ENCODE data around the gene CAMK4.

The CAMK4 gene

DNA sequence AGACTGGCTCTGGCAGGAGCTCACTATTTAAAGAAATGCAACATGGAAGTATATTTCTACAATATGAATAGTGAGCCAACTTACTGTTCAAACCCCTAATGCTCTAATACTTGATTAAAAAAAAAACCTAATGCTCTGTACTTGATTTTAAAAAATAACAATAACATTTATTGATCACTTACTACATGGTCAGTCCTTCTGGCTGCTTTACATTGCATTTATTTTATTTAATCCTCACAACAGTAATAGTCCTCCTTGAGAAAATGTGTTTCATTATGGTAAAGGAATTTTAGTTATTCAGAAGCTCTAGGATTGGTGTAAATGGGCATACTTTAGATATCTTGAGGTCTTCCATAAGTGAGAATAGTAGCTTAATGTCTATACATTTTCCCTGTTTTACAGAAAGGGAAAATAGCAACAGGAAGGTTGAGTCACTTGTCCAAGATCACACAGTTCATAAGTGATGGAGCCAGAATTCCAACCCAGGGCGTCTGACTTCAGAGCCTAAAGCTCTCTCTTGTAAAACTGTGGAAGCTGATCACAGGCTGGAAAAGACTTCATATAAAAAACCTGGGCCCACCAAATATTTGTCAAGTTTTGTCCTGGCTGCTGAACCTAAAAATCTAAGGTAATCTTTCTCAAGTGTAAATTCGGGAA is 287.1 kb downstream of the CAMK4 start:
- Histone ChIP-seq H3K9ac (ENCODE audit: low read length in 5 of 5) (peak overlapping the region in 3 of 5 donors; percentile 77 to 87 (median 84)), H3K27ac (ENCODE audit: low read depth, low read length) (peak overlapping the region; percentile 56), H3K36me3 (ENCODE audit: control insufficient read depth in 5 of 5, insufficient read depth in 5 of 5, low read length in 5 of 5) (no peaks in the 10 kb centered on the region)

DNA sequence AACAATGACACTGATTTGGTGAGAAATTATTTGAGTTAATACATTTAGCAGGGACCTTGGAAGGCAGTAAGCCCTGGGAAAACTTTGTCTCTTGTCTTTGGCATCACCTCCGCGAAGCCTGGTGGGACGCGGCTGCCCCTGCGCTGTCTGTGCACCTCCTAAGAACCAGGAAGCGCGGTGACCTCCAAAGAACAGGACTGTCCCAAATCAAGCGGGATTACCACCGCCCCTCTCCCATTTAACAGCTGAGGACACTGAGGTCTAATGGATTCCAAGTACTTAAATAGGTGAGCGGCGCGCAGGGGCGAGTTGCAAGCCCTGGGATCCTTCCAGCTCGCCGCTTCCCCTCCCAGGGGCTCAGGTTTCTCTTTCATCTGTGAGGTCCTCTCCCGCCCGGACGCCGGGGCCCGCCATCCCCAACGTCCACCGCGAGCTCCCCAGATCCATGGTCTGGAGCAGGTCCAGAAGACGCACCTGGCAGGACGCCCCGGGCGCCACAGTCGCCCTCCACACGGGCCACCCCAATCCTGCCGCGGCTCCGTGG is 287.7 kb downstream of the CAMK4 start:
- H3K4me1 ChIP-seq (ENCODE audit: control insufficient read depth in 5 of 5, insufficient read depth in 5 of 5, low read length in 5 of 5), result peaks cover 0 to 18% (median 15%) of the 10 kb centered on the region in 5 donors
- H3K27ac ChIP-seq (ENCODE audit: low read depth, low read length), result peak overlapping the region; percentile 56
- H3K9me3 ChIP-seq (ENCODE audit: control insufficient read depth in 5 of 5, low read length in 5 of 5), result no peaks in the 10 kb centered on the region
- H3K9ac ChIP-seq (ENCODE audit: low read length in 5 of 5), result peak overlapping the region; percentile 38 to 87 (median 77)
- H3K27me3 ChIP-seq (ENCODE audit: control insufficient read depth in 5 of 5, insufficient read depth in 4 of 5, low read length in 5 of 5), result no peaks in the 10 kb centered on the region
- peak overlapping the region; percentile 70 to 94 (median 88) for H3K4me3 ChIP-seq (ENCODE audit: low read depth in 1 of 5, low read length in 5 of 5)
- H3K36me3 ChIP-seq (ENCODE audit: control insufficient read depth in 5 of 5, insufficient read depth in 5 of 5, low read length in 5 of 5), result no peaks in the 10 kb centered on the region

More for the DNA sequence above, 287.1 kb downstream of the CAMK4 start:
- Histone ChIP-seq H3K4me1 (ENCODE audit: control insufficient read depth in 5 of 5, insufficient read depth in 5 of 5, low read length in 5 of 5) (peaks cover 0 to 18% (median 15%) of the 10 kb centered on the region in 5 donors), H3K27me3 (ENCODE audit: control insufficient read depth in 5 of 5, insufficient read depth in 4 of 5, low read length in 5 of 5) (no peaks in the 10 kb centered on the region), H3K9me3 (ENCODE audit: control insufficient read depth in 5 of 5, low read length in 5 of 5) (no peaks in the 10 kb centered on the region), H3K4me3 (ENCODE audit: low read depth in 1 of 5, low read length in 5 of 5) (peak overlapping the region; percentile 70 to 94 (median 88))

DNA sequence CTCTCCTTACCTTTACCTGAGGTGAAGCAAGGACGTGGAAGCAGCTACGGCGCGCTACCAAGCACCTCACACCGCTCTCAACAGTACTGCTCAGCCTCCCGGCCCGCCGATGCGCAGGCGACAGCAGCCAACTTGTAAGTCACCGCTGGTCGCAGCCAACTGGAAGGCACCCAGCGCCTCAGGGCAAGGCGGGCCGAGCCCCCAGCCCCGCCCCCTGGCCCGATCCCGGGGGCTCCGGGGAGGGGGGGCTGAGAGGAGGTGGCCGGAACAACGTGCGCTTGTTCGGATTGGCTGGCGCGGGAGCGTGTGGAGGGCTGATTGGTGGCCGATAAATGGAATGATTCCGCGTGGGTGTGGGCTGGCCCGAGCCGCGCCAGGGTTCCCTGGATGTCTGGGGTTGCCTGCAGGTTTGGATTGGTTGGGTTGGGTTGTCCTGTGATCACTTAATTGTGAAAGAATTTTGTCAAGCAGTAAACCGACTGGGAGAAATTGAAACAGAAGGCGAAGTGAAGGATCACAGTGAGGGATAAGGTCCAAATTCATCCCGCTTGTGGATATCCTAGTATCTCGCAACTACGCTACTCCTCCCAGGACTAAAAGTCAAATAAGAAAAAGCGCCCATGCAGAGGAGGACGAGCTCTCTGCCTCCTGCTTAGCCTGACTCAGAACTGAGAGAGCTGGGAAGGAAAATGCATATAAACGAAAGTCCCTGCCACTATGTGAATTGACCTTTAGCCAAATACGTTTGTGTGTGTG is 288.4 kb downstream of the CAMK4 start, which contains the start of gene STARD4:
TSS of gene STARD4 (minus strand) at position 161 of the 756 bp plus-strand sequence. CDS start 5,102 bp downstream, outside the sequence.
- Histone ChIP-seq H3K9ac (ENCODE audit: low read length in 5 of 5) (peak within 1 kb of the TSS; percentile 38 to 87 (median 77)), H3K9me3 (ENCODE audit: control insufficient read depth in 5 of 5, low read length in 5 of 5) (no peaks in the 10 kb centered on the region), H3K27me3 (ENCODE audit: control insufficient read depth in 5 of 5, insufficient read depth in 4 of 5, low read length in 5 of 5) (no peaks in the 10 kb centered on the region), H3K36me3 (ENCODE audit: control insufficient read depth in 5 of 5, insufficient read depth in 5 of 5, low read length in 5 of 5) (no peaks in the 10 kb centered on the region), H3K4me1 (ENCODE audit: control insufficient read depth in 5 of 5, insufficient read depth in 5 of 5, low read length in 5 of 5) (peaks cover 0 to 18% (median 15%) of the 10 kb centered on the region in 5 donors), H3K27ac (ENCODE audit: low read depth, low read length) (peak within 1 kb of the TSS; percentile 56), H3K4me3 (ENCODE audit: low read depth in 1 of 5, low read length in 5 of 5) (peak within 1 kb of the TSS; percentile 84 to 94 (median 88))

DNA sequence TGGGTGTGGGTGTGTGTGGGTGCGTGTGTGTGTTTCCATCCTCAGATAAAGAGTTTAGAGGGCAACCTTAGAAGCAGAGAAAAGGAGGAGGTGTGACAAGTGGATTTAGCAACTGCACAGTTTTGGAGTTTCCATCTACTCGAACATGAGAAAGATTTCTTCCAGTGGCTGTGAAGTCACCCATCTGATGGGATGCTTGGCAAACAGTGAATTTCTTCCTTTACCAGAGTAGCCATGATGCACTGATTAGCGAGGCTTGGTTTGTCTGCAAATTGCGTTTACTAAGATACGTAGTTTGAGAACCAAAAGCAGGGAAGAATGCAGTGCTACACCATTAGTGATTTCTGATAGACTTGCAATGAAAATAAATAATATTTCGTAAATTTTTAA is 288.9 kb downstream of the CAMK4 start:
- no peaks in the 10 kb centered on the region for H3K27me3 ChIP-seq (ENCODE audit: control insufficient read depth in 5 of 5, insufficient read depth in 4 of 5, low read length in 5 of 5)
- H3K27ac ChIP-seq (ENCODE audit: low read depth, low read length), result peak overlapping the region; percentile 55

DNA sequence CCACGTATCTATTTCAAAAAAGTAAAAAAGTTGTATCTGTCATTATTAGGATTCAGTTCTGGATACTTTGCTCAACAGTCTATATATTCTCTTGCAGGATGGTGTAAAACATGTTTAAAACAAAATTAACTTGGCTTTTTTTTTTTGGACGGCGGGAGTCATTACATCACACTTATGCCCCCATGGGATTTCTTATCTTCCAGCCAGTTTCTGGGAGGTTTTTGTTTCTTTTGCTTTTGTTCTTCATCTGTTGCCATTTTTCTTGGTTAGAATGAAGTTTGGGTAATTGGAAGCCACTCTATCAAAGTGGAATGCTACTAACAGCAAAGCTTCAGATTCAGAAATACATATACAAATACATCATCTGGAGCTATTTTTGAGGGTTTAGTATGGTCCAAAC is 289.9 kb downstream of the CAMK4 start:
- H3K27ac ChIP-seq (ENCODE audit: low read depth, low read length), result no peak overlapping the region
- no peaks in the 10 kb centered on the region for H3K27me3 ChIP-seq (ENCODE audit: control insufficient read depth in 5 of 5, insufficient read depth in 4 of 5, low read length in 5 of 5)
- H3K36me3 ChIP-seq (ENCODE audit: control insufficient read depth in 5 of 5, insufficient read depth in 5 of 5, low read length in 5 of 5), result no peaks in the 10 kb centered on the region
- no peak overlapping the region for H3K4me3 ChIP-seq (ENCODE audit: low read depth in 1 of 5, low read length in 5 of 5)
- H3K9ac ChIP-seq (ENCODE audit: low read length in 5 of 5), result no peak overlapping the region
- H3K4me1 ChIP-seq (ENCODE audit: control insufficient read depth in 5 of 5, insufficient read depth in 5 of 5, low read length in 5 of 5), result peaks cover 0 to 18% (median 15%) of the 10 kb centered on the region in 5 donors
- no peaks in the 10 kb centered on the region for H3K9me3 ChIP-seq (ENCODE audit: control insufficient read depth in 5 of 5, low read length in 5 of 5)

More for the DNA sequence above, 288.9 kb downstream of the CAMK4 start:
- peak overlapping the region; percentile 84 to 94 (median 88) for H3K4me3 ChIP-seq (ENCODE audit: low read depth in 1 of 5, low read length in 5 of 5)
- peaks cover 0 to 18% (median 15%) of the 10 kb centered on the region in 5 donors for H3K4me1 ChIP-seq (ENCODE audit: control insufficient read depth in 5 of 5, insufficient read depth in 5 of 5, low read length in 5 of 5)
- H3K9me3 ChIP-seq (ENCODE audit: control insufficient read depth in 5 of 5, low read length in 5 of 5), result no peaks in the 10 kb centered on the region
- no peaks in the 10 kb centered on the region for H3K36me3 ChIP-seq (ENCODE audit: control insufficient read depth in 5 of 5, insufficient read depth in 5 of 5, low read length in 5 of 5)
- H3K9ac ChIP-seq (ENCODE audit: low read length in 5 of 5), result peak overlapping the region in 3 of 5 donors; percentile 48 to 87 (median 63)

DNA sequence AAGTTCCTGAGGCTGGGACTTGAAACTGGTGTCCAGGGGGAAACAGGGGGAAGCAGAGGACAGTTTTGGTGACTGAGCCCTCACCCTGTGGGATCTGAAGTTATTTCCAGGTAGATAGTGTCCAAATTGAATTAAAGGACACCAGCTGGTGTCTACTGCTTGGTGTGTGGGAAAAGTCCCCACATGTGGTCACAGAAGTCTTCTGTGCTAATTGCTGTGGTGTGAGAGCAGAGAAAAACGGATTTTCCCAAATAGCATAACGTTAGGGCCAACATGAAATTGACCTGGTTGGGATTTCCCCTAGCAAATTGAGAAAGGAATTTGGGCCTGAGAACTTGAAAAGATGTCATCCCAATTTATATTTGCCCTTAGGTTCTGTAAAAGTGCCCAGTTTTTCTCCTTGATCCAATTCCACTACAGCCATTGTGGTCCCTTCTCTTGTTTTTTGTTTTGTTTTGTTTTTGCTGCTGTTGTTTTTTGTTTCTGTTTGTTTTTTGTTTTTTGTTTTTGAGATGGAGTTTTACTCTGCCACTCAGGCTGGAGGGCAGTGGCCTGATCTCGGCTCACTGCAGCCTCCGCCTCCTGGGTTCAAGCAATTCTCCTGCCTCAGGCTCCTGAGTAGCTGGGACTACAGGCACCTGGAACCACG is 293.8 kb downstream of the CAMK4 start:
- Histone ChIP-seq H3K27me3 (ENCODE audit: control insufficient read depth in 5 of 5, insufficient read depth in 4 of 5, low read length in 5 of 5) (no peaks in the 10 kb centered on the region), H3K9me3 (ENCODE audit: control insufficient read depth in 5 of 5, low read length in 5 of 5) (no peaks in the 10 kb centered on the region), H3K4me3 (ENCODE audit: low read depth in 1 of 5, low read length in 5 of 5) (no peak overlapping the region), H3K36me3 (ENCODE audit: control insufficient read depth in 5 of 5, insufficient read depth in 5 of 5, low read length in 5 of 5) (no peaks in the 10 kb centered on the region), H3K9ac (ENCODE audit: low read length in 5 of 5) (no peak overlapping the region), H3K27ac (ENCODE audit: low read depth, low read length) (no peak overlapping the region), H3K4me1 (ENCODE audit: control insufficient read depth in 5 of 5, insufficient read depth in 5 of 5, low read length in 5 of 5) (peaks cover 0 to 5% (median 3%) of the 10 kb centered on the region in 5 donors)

DNA sequence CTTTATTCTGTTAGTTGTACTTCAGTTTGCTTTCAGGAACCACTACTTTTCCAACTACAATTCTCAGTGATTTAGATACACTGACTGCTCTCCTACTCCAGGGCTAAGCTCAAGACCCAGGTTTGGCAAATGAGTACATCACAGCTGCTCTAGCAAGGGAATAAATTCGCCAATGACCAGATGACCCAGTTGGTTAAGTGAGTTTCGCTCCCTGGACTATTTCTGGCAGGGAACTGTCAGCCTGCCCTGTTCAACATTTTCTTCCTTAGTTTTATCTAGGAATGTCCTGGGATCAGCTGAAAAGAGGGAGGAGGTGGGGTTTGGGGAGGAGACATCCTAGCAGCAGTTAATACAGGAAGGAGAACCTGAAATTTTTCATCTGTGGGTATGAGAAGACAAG is 294.6 kb downstream of the CAMK4 start:
- Histone ChIP-seq H3K27me3 (ENCODE audit: control insufficient read depth in 5 of 5, insufficient read depth in 4 of 5, low read length in 5 of 5) (no peaks in the 10 kb centered on the region), H3K27ac (ENCODE audit: low read depth, low read length) (no peak overlapping the region), H3K36me3 (ENCODE audit: control insufficient read depth in 5 of 5, insufficient read depth in 5 of 5, low read length in 5 of 5) (no peaks in the 10 kb centered on the region)

DNA sequence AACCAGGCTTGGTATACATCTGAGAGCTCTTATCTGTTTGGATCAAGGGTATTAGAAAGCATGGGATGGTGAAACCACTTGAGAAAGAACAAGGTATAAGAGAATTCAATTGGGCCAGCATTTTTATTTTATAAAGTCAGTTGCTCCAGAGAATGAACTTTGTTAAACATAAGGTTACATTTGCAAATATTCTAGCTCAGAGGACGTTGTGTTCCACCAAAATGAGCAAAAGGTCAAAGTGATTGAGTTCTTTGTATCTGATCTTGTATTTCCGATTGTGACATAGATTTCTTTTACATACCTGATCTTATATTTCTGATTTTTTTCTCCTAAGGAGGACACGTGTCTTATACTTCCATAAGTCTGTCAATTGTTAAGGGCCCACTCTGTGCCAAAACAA is 296.7 kb downstream of the CAMK4 start:
- Histone ChIP-seq H3K27ac (ENCODE audit: low read depth, low read length) (no peak overlapping the region), H3K4me3 (ENCODE audit: low read depth in 1 of 5, low read length in 5 of 5) (no peak overlapping the region), H3K27me3 (ENCODE audit: control insufficient read depth in 5 of 5, insufficient read depth in 4 of 5, low read length in 5 of 5) (no peaks in the 10 kb centered on the region), H3K4me1 (ENCODE audit: control insufficient read depth in 5 of 5, insufficient read depth in 5 of 5, low read length in 5 of 5) (no peaks in the 10 kb centered on the region), H3K9me3 (ENCODE audit: control insufficient read depth in 5 of 5, low read length in 5 of 5) (no peaks in the 10 kb centered on the region), H3K36me3 (ENCODE audit: control insufficient read depth in 5 of 5, insufficient read depth in 5 of 5, low read length in 5 of 5) (no peaks in the 10 kb centered on the region), H3K9ac (ENCODE audit: low read length in 5 of 5) (no peak overlapping the region)

More for the DNA sequence above, 294.6 kb downstream of the CAMK4 start:
- H3K4me1 ChIP-seq (ENCODE audit: control insufficient read depth in 5 of 5, insufficient read depth in 5 of 5, low read length in 5 of 5), result no peaks in the 10 kb centered on the region
- no peak overlapping the region for H3K4me3 ChIP-seq (ENCODE audit: low read depth in 1 of 5, low read length in 5 of 5)
- H3K9ac ChIP-seq (ENCODE audit: low read length in 5 of 5), result no peak overlapping the region
- H3K9me3 ChIP-seq (ENCODE audit: control insufficient read depth in 5 of 5, low read length in 5 of 5), result no peaks in the 10 kb centered on the region

DNA sequence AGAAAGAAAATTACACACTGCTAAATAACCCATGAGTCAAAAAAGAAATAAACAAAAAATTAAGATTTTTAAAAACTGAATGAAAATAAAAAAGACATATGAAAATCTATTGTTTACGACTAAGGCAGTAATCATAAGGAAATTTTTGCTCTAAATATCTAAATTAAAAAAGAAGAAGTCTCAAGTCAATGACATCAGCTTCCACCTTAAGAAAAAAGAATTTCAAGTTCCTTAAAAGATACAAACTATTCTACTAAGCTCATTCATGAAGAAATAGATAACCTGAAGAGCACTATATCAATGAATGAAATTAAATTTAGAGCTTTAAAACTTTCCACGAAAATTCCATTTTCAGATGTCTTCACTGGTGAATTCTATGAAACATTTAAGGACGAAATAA is 303.9 kb downstream of the CAMK4 start:
- no peaks in the 10 kb centered on the region for H3K9me3 ChIP-seq (ENCODE audit: control insufficient read depth in 5 of 5, low read length in 5 of 5)
- no peaks in the 10 kb centered on the region for H3K27me3 ChIP-seq (ENCODE audit: control insufficient read depth in 5 of 5, insufficient read depth in 4 of 5, low read length in 5 of 5)
- H3K4me3 ChIP-seq (ENCODE audit: low read depth in 1 of 5, low read length in 5 of 5), result no peak overlapping the region
- no peak overlapping the region for H3K27ac ChIP-seq (ENCODE audit: low read depth, low read length)
- no peak overlapping the region for H3K9ac ChIP-seq (ENCODE audit: low read length in 5 of 5)
- no peaks in the 10 kb centered on the region for H3K36me3 ChIP-seq (ENCODE audit: control insufficient read depth in 5 of 5, insufficient read depth in 5 of 5, low read length in 5 of 5)
- peaks cover 0 to 8% (median 0%) of the 10 kb centered on the region in 5 donors for H3K4me1 ChIP-seq (ENCODE audit: control insufficient read depth in 5 of 5, insufficient read depth in 5 of 5, low read length in 5 of 5)
